ENCODE results near the gene DHRS7B. TPM values are rescaled to one million over a fixed set of nuclear protein-coding genes. Genes with fewer than 3 reads are reported as not detected.
"Not testable (repeated sequence)": the region's sequence is repeated elsewhere in the genome, so short reads cannot be mapped to it uniquely, and the experiment has no call there.

DHRS7B gene
- 23.8 and 27.4 TPM in 2 replicates for polyA plus RNA-seq (2014; cell fraction: cytosol; rRNA removed)
- 20.0 and 27.6 TPM in 2 replicates for polyA plus RNA-seq (2014; cell fraction: nucleus; rRNA removed)

DNA sequence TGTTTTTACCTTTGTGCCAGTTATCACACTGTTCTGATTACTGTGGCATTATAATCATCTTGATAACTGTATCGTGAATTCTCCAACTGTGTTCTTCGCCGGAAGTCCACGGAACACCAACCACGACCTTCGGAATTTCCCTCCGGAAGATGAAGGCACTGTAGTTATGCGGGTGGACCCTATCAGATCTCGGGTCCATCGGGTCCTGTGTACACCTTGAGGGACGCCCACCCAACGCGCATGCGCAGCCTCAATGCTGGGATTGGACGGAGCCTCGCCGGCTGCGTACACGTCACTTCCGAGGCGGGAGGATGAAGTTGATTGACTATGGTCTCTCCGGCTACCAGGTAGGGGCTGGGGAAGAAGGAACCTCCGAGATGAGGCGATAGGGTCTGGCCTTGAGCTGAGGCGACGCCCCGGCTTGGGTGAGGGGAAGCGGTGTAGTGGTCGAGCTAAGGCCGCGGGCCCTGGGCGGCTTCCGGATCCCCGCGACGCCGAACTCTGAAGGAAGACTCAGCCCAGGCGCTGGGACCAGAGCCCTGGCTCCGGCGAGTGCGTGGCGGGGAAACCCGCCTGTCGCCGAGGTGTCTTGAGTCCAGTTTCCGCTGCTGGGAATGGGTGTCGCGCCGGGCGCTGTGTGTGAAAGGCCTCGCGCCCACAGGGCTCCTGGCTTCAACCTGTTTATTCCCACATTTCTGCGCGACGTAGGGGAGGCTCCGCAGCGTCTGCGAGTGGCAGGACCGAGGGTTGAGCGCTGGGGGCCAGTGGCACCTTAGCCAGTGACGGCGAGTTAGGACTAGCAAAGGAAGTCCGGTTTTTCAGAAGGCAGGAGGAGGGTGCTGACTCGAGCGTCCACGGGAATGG is at the start of gene DHRS7B:
TSS of gene DHRS7B (plus strand) at position 320 of the 864 bp plus-strand sequence. CDS start at position 328, 8 bp downstream.
- DNase-seq (ENCODE audit: low spot score) = peak; percentile 98

DNA sequence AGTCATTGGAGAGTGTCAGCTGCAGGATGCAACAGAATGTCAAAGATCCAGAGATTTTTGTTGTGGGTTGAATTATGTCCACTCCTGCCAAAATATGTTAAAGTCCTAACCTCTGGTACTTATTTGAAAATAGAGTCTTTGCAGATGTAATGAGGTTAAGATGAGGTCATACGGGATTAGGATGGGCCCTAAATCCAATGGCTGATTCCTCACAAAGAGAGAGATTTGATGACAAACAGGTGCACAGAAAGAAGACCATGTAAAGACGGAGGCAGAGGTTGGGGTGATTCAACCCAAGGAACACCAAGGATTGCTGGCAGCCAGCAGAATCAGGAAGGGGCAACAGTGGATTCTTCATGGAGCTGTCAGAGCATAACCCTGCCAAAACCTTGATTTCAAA is 49.5 kb upstream of the DHRS7B start:
- DNase-seq (ENCODE audit: low spot score) = no peak

DNA sequence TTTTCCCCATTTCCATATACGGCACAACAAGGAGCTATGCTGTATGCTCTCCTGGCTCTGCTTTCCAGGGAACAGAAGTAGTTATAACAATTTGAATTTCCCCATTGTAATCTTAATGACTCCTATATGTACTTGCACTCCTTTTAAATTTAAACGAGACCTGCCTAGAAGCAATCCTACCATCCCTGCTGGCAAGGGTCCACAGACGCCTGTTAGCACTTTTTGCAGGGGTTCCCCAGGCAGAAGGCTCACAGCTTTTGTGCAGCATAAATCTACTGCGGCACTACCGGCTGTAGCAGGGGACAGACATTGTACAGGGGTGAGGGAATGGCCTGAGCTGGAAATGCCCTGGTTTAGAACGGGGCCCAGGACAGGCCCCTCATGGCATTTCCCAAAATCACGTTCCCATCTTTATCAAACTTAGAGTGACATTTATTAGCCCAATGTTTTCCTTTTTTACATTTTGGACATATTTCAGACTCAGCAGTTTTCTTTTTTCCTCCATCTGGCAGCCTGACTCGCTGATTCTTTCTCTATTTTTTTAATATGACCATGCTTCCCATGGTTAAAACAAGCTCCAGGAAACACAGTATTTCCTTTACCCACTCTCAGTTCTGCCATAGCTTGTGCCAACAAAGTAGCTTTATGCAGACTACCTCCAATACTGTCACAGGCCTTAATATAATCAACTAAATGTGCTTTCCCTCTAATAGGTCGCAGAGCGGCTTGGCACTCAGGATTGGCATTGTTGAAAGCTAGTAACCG is 48.6 kb upstream of the DHRS7B start:
- no peak for DNase-seq (ENCODE audit: low spot score)

DNA sequence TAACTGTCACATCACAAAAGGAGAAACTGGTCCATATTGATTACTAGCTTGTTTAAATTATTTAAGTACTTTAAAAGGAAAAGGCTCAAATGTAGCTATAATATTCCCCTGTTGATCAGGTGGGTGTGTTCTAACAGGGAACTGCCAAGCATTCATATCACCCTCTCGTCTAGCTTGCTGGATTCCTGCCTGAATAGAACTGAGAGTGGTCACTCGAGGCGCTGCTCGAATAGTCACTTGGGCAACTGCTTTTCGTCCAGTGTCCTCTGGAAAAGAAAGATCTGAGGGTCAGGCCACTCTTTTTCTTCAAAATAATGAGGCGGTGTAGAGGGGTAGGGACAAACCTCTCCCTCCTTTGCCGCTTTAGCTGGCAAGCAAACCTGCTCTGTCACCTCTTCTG is 47.6 kb upstream of the DHRS7B start:
- DNase-seq (ENCODE audit: low spot score) = no peak

- DNase-seq (ENCODE audit: low spot score) = no peak
Observed at GRCh38 chr17:21082001-21082436, 44.7 kb upstream of the DHRS7B start.

DNA sequence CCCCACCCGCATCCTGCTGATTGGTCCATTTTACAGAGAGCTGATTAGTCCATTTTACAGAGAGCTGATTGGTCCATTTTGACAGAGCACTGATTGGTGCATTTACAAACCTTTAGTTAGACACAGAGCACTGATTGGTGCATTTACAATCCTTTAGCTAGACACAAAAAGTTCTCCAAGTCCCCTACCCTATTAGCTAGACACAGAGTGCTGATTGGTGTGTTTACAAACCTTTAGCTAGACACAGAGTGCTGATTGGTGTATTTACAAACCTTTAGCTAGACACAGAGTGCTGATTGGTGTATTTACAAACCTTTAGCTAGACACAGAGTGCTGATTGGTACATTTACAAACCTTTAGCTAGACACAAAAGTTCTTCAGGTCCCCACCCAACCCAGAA is 41.5 kb upstream of the DHRS7B start:
- not testable (repeated sequence) for DNase-seq (ENCODE audit: low spot score)

DNA sequence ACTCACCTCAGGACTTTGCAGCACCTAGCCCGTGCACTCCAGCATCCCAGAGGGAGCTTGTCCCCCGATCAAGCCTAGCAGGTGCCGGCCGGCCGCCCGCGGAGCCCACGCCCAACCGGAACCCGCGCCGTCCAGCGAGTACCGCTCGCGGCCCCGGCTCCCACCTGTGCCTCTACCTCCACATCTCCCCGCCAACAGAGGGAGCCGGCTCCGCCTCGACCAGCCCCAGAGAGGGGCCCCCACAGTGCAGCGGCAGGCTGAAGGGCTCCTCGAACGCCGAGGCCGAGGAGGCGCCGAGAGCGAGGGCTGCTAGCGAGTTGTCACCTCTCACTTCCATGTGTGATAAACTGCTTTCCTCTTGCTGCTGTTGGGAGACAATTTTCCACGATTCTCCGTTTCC is 41.1 kb upstream of the DHRS7B start:
- DNase-seq (ENCODE audit: low spot score) = no peak

GRCh38 chr17:21089145-21089544 is 37.6 kb upstream of the DHRS7B start:
- DNase-seq (ENCODE audit: low spot score) = no peak

DNA sequence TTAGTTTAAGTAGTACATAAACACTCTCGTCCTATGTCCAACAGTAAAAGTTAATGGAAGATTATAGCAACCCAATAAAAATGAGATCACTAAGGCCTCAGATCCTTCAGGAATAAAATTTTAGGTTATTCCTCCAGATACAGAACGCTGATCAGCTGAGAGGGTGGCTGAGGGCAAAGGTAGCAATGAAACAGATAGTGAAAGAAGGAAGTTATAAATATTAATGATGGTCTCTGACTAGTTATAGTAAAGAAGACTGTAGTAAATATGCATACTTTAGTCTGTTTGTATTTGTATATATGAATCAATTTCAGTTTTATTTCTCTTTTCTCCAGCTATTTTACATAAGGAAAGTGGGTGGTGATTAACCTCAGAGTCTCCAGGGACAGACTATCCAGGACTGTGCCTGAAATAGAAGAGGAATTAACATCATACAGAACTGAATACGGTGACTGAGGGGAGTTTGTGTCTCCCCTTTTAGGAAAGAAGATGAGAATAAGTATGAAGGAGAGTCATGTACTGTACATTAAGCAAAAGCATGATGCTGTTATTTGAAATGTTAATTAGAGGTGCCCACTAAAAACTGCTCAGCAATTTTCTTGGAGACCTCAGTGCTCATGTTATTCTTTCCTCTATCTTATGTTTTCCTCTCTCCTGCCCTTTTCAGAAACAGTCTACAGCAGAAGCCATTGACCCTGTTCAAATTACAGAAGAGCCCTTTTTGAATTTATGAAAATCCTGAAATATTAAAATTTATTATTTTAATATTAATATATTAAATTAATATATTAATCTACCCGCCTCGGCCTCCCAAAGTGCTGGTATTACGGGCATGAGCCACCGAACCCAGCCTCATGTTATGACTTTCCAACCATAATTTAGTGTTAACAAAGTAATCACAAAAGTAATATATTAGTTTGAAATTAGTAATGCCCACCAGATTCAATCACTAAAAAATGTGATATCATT is 36.5 kb upstream of the DHRS7B start:
- no peak for DNase-seq (ENCODE audit: low spot score)

DNA sequence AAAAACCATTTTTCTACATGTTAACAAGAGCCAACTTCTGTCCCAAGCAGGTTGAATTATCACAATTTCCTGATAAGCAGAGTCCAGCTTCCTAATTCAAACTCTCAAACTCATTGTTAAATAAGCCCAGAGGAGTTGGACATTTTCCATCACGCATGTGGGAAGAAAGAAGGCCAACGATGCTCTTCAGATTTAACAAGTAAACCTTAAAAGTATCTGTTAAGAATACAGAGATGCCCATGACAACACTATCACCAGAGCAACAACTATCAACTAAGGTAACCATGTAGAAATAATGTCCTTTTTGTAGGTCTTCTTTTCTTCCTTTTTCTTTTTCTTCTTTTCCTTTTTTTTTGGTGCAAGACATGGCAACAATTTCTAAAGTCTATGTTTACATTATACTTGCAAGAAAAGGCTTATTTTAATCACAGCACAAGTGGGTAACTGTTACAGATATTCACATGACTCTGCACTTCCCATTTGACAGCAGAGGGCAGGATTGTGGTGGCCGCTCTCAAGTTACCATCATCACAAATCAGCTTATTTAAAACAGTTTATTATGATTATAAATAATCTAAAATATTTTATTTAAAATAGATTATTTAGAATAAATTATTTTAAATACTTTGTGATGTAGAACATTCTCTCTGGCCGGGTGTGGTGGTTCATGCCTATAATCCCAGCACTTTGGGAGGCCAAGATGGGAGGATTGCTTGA is 35.7 kb upstream of the DHRS7B start:
- no peak for DNase-seq (ENCODE audit: low spot score)

DNA sequence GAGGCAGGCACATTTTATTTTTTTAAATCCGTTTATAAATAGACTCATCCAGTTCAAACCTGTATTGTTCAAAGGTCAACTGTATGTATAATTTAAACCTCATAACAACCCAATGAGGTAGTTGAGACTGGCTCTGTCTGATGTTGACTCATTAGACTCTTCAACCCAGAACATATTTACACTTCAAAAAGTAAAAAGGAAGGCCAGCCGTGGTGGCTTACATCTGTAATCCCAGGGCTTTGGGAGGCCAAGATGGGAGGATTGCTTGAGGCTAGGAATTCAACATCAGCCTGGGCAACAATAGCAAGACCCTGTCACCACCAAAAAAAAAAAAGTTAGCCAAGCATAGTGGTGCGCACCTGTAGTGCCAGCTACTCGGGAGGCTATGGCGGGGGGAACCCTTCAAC is 32.5 kb upstream of the DHRS7B start:
- DNase-seq (ENCODE audit: low spot score) = no peak

DNA sequence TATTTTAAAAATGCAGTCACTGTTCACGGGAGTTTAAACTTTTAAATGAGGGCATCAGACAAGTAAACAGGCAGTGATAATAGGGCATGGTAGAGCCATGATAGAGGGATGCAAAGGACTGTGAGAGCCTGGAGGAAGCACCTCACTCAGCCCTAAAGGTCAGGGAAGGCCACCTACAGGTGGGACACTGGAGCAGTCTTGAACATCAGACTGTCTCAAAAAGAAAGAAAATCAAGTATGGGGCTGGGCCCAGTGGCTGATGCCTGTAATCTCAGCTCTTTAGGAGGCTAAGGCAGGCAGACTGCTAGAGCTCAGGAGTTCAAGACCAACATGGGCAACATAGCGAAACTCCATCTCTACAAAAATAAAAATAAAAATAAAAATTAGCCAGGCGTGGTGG is 31.0 kb upstream of the DHRS7B start:
- no peak for DNase-seq (ENCODE audit: low spot score)

DNA sequence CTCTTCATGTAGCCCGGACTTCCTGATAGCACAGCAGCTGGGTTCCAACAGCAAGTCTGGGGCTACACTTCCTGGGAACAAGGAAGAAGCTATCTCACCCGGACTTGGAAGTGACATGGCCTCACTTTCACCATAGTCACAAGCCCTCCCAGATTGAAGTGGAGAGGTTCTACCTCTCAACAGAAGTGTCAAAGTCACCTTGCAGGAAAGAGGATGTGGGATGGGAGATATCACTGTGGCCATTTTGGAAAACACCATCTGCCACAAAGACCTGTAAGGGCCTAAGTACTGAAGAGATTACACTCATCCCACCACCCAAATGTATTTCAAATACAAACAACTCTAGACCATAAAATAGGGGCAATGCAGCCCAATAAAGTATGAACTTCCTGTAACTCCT is 29.9 kb upstream of the DHRS7B start:
- DNase-seq (ENCODE audit: low spot score) = no peak

- peak; percentile 96 for DNase-seq (ENCODE audit: low spot score)
Observed at GRCh38 chr17:21098934-21099689, 27.7 kb upstream of the DHRS7B start.

DNA sequence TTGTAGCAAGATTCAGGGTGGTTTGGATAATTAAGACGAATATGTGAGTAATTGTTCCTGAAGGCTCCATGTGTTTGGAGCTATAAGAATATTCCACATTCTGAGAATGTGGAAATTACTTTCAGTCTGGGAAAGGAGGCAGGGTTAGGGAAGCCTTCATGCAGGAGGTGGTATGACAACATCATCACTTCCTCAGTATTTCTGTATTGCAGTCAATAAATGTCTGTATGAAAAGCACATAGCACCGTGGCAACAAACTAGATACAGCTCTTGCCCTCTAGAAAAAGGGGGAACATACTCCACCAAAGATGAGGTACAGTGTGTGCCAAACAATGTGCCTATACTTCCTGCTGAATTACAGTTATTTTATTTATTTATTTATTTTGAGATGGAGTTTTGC is 26.1 kb upstream of the DHRS7B start:
- no peak for DNase-seq (ENCODE audit: low spot score)

DNA sequence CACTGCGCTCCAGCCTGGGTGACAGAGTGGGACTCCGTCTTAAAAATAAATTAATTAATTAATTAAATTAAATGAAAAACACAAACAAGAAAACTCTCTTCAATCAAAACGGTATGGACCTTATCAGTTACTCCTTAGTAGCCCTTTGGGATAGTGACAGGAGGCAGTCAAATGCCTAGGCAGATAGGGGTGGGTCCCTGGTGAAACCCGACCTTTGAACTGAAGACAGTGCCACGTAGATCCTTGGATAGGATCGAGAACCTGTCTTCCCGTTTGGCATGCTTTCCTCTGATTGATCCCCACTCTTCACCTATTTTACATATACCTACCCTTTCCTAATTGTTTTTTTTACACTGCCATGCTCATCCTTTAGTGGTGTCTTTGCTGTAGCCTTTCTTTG is 22.2 kb upstream of the DHRS7B start:
- DNase-seq (ENCODE audit: low spot score) = no peak

GRCh38 chr17:21105064-21105894 is 21.5 kb upstream of the DHRS7B start:
- DNase-seq (ENCODE audit: low spot score) = no peak

DNA sequence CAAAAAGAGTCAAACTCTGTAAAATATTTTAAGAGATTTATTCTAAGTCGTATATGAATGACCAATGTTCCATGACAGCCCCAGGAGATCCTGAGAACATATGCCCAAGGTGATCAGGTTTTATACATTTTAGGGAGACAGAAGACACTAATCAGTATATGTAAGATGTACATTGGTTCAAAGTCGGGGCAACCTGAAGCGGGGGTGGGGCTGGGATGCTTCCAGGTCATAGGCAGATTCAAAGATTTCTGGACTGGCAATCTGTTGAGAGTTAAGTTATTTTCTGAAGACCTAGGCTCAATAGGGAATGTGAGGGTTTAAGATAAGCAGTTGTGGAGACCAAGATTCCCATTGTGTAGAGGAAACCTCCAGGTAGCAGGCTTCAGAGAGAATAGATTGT is 20.4 kb upstream of the DHRS7B start:
- no peak for DNase-seq (ENCODE audit: low spot score)

- DNase-seq (ENCODE audit: low spot score) = not testable (repeated sequence)
Observed at GRCh38 chr17:21107067-21107650, 19.6 kb upstream of the DHRS7B start.

All from SK-N-DZ (cell line).